ENCODE measurements around the gene TMEM178B.

DNA sequence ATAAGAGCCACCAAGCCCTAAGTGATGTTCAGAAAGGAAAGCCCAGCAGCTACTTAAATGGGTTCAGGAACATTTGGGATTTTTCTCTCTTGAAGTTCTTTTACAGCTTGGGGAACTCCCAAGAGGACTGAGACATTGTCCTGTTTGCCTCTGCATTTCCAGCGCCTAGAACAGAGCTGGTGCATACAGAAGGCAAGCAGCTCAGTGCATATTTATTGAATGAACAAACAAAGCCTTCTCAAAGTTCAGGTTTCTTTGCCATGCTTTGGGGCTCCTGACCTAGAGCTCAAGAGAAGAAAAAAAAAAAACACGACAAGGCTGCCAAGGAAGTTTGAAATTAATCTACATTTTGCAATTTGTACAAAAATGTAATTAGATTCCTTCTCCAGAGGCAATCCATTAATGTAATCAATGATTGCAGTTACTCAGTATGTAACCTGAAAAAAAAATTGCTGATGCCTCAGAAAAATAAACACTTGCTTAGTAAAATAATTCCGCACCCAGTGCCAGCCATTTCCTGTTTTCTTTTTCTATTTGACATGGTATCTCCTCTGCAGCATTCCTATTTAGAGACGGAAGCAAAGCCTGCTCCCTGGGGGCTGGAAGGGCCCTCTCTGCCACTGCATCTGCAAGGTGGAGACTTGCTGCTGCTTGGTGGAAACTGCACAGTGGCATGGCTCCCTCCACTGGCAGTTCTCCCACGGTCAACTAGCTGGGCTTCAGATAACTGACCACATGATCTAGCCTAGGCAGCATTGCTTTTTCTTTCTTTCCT is 157.3 kb downstream of the TMEM178B start:
- TF ChIP-seq, protein P1, sequence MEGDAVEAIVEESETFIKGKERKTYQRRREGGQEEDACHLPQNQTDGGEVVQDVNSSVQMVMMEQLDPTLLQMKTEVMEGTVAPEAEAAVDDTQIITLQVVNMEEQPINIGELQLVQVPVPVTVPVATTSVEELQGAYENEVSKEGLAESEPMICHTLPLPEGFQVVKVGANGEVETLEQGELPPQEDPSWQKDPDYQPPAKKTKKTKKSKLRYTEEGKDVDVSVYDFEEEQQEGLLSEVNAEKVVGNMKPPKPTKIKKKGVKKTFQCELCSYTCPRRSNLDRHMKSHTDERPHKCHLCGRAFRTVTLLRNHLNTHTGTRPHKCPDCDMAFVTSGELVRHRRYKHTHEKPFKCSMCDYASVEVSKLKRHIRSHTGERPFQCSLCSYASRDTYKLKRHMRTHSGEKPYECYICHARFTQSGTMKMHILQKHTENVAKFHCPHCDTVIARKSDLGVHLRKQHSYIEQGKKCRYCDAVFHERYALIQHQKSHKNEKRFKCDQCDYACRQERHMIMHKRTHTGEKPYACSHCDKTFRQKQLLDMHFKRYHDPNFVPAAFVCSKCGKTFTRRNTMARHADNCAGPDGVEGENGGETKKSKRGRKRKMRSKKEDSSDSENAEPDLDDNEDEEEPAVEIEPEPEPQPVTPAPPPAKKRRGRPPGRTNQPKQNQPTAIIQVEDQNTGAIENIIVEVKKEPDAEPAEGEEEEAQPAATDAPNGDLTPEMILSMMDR (IDR thresholded peaks at IDR 0.05; ENCODE audit: poor library complexity), result peak; percentile 49
- no peak for TF ChIP-seq EZH2 (IDR thresholded peaks at IDR 0.05; ENCODE audit: borderline replicate concordance)
